ENCODE results near the gene ACOT13.
"Not testable (repeated sequence)": the region's sequence is repeated elsewhere in the genome, so short reads cannot be mapped to it uniquely, and the experiment has no call there.

Gene ACOT13

DNA sequence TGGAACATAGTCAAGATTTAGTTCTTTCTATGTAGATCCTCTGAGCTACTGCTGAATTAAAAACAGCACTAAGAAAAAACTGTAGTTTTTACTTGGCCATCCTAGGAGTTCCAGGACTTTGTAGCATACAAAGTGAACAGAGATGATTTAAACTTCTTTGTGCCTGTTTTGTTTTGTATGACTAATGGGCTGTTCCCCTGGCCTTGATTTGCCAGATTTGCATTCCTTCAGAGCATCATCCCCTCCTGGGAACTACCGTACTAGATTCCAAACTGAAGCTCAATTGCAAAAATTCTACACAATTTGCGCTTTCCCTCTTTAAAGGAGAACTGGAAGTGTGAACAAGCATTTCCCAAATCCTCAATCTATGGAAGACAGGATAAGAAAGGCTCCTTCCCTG lies 23.1 kb downstream of the ACOT13 start:
- no peak for DNase-seq
- intact Hi-C loops (cut with DNase I) = no loop called here

- intact Hi-C loops (cut with DNase I) = no loop called here
- no peak for DNase-seq
Measured at GRCh38 chr6:24690593-24690992, 23.7 kb downstream of the ACOT13 start.

DNA sequence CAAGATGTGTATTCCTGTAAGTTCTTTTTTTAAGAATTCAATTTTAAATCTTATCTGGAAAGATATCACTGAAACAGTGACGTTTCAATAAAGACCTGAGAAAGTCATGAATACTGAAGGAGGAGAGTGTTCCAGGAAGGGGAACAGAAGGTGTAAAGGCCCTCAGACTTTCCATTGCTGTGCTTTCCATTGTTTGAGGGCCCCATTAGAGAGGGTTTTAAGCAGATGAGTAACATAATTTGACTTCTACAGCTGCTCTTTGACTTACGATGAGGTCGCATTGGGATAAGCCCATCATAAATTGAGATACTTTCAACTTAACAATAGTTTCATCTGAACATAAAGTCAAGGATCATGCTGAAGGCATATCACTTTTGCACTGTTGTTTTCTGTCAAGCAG lies 24.7 kb downstream of the ACOT13 start:
- no peak for DNase-seq
- intact Hi-C loops (cut with DNase I) = no loop called here

DNA sequence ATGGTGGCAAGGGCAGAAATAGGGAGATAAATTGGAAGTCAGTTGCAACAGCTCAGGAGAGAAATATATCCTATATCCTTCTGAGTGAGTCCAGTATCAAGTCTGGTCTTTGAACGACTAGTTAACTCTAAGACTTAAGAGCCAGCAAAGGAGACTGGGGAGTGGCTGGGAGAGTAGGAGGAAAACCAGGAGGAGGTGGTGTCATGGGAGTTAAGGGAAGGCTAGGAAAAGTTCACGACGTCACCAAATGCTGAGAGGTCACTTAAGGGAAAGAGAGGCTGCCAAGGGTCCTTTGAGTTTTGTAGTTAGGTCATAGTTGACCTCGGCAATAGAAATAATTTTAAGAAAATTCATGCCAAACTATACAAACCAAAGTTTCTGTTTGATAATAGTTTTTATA lies 25.1 kb downstream of the ACOT13 start:
- intact Hi-C loops (cut with DNase I) = no loop called here
- DNase-seq = no peak

DNA sequence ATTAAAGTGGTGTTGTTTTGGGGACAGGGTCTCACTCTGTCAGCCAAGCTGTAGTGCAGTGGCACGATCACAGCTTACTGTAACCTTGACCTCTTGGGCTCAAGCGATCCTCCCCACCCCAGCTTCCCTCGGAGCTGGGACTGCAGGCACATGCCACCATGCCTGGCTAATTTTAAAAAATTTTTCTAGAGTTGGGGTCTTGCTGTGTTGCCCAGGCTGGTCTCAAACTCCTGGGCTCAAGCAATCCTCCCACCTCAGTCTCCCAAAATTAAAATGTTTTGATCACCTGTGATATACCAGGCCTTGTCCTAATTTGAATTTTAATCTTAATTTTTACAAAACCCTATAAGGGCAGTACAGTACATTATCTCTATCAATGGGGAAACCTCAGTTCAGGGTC lies 25.5 kb downstream of the ACOT13 start:
- intact Hi-C loops (cut with DNase I) = no loop called here
- DNase-seq = no peak

- intact Hi-C loops (cut with DNase I) = no loop called here
- no peak for DNase-seq
Measured at GRCh38 chr6:24692848-24693592, 26.1 kb downstream of the ACOT13 start.

GRCh38 chr6:24694198-24694597 lies 27.3 kb downstream of the ACOT13 start:
- no peak for DNase-seq
- intact Hi-C loops (cut with DNase I) = no loop called here

DNA sequence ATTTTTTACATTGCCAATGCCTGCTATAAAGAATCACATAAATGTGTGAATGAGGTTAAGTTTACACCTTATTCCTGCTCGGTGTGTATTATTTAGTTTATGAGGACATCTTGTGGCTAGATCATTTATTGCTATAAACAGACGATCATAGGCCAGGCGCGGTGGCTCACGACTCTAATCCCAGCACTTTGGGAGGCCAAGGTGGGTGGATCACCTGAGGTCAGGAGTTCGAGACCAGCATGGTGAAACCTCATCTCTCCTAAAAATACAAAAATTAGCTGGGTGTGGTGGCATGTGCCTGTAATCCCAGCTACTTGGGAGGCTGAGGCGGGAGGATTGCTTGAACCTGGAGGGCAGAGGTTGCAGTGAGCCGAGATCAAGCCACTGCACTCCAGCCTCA lies 28.8 kb downstream of the ACOT13 start:
- intact Hi-C loops (cut with DNase I) = loop anchor here (1.0 to 5.0 kb wide), 2 partner anchors 114 to 263 kb away; no protein-coding TSS in a partner anchor
- peak in 2 of 10 donors; percentile 20 to 25 for DNase-seq

DNA sequence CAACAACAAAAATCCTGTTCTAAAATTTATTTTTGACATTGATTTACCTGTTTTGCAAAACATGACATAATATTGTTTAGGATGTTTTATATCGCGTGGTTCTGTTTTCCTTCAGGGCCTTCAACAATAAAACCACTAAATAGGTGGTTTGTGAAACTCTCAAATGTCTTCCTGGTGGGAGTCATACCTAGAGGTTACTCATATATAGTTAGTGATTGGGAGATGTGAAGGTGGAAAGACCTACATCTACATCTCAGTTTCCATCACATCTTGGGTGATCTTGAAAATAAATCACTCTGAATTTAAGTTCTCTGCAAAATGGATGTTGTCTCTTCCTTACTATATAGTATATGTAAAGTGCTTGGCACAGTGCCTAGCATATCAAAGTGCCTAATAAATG lies 29.2 kb downstream of the ACOT13 start:
- no peak for DNase-seq
- intact Hi-C loops (cut with DNase I) = loop anchor here (5.0 kb wide), 1 partner anchor 264 kb away; no protein-coding TSS in a partner anchor

DNA sequence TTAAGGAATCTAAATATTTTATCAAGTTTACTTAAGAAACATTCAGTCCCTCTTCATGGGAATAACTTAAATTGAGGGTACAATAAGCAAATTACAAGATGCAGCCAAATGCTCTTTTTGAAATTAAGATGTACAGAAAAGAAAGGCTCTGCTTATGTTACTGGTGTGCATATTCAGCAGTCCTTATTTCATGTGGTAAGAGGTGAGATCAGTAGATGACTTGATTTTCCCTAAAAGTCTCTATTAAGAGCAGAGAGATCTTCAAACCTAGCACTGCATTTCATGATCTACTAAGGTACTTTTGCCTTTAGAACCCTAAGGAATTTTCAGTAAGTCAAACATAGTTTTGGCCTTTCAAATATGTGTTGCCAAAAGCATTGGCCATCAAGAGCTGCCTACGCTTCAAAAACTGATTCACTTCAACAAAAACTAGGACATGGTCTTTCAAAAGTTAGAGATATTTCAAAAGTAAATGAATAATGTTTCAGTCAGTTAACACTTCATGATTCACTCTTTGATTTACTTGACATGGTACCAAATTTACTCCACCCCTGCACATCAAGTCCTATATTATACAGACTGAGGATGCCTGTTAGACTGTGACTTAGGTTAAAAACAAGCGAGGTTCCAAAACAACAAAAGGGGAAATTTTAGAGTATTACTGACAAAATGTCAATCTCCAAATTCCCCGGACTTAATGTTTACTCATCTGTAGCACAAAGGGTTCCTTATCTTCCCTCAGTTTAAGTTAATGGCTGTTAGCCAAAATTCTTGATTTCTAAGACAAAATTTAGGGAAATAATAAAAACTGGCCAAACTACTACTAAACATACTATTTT lies 32.9 kb downstream of the ACOT13 start:
- no peak for DNase-seq
- intact Hi-C loops (cut with DNase I) = loop anchor here (5.0 kb wide), 1 partner anchor 267 kb away; no protein-coding TSS in a partner anchor

- no peak for DNase-seq
- intact Hi-C loops (cut with DNase I) = no loop called here
Measured at GRCh38 chr6:24702720-24703282, 35.9 kb downstream of the ACOT13 start.

DNA sequence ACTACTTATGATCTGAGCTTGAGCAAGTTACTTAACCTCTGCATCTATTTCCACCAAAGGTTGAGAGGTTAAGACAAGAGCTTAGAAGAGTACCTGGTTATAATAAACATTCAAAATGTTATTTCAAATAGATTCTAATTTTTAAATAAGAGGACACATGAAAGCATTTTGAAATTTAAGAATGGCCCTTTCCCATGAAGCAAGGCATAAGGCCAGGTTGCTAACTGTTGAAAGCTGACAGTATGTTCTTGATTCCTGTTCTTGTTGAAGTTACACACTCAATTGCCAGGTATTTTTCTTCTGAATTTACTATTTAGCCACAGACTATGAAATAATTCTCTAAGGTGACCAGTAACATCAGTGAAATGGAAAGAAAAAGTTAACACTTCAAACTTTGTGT lies 37.6 kb downstream of the ACOT13 start:
- DNase-seq = no peak
- intact Hi-C loops (cut with DNase I) = no loop called here

DNA sequence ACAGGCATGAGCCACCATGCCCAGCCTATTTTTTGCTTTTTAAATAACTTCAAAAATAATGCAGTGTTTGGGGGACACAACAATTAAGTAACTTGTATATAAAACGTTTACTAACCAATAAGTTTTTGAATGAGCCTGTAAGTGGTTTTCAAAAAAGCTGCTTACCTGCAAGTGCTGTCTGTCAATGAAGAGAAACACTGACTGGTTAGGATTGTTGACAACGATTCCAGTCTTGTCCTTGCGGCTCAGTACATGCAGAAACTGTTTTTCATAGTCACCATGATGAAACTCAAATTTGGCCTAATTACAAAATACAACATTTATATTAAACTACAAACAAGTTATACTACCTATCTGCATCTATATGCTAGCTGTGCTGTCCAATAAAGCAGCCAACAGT lies 41.7 kb downstream of the ACOT13 start:
- intact Hi-C loops (cut with DNase I) = no loop called here
- DNase-seq = no peak

- intact Hi-C loops (cut with DNase I) = no loop called here
- DNase-seq = no peak
Measured at GRCh38 chr6:24709014-24709711, 42.3 kb downstream of the ACOT13 start.

GRCh38 chr6:24710519-24711303 lies 43.8 kb downstream of the ACOT13 start:
- intact Hi-C loops (cut with DNase I) = no loop called here

DNA sequence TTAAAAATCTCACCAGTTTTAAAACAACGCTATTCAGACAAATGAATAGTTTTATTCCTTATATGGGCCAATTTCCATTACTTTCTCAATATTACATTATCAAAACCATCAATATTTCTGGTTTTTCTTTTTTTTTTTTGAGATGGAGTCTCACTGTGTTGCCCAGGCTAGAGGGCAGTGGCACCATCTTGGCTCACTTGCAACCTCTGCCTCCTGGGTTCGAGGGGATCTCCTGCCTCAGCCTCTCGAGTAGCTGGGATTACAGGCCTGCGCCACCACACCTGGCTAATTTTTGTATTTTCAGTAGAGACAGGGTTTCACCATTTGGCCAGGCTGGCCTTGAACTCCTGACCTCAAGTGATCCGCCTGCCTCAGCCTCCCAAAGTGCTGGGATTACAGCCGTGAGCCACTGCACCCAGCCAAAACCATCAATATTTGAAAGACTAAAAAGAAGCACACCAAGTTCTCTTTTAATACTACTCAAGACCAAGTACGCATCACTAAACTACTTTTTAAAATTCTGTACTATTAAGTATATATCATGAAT lies 49.8 kb downstream of the ACOT13 start:
- intact Hi-C loops (cut with DNase I) = not testable (repeated sequence)

More at GRCh38 chr6:24710519-24711303, 43.8 kb downstream of the ACOT13 start:
- no peak for DNase-seq

GRCh38 chr6:24718449-24719124 lies 51.7 kb downstream of the ACOT13 start:
- no peak for DNase-seq

More for the DNA sequence above, 49.8 kb downstream of the ACOT13 start:
- DNase-seq = not testable (repeated sequence)

GRCh38 chr6:24719125-24719971 lies 52.5 kb downstream of the ACOT13 start, which contains the start of gene C6orf62:
Gene C6orf62 (minus strand): TSS chr6:24719154. CDS start chr6:24718668, 486 bp downstream.
- intact Hi-C loops (cut with DNase I) = no loop called here

More at GRCh38 chr6:24718449-24719124, 51.7 kb downstream of the ACOT13 start:
- intact Hi-C loops (cut with DNase I) = no loop called here

More at GRCh38 chr6:24719125-24719971, 52.5 kb downstream of the ACOT13 start, which contains the start of gene C6orf62:
- peak in 3 of 10 donors; percentile 22 to 84 (median 29) for DNase-seq
